Measurements from ENCODE around the gene ADGRV1. TPM values are rescaled to one million over a fixed set of nuclear protein-coding genes. Genes with fewer than 3 reads are reported as not detected.

Gene ADGRV1
- total and polyA plus RNA-seq, 9 of the 15 experiments (the other 6 are each of a cell fraction or from before 2014, with no cell fraction given): 21.7 to 156 (median 58.2) TPM

DNA sequence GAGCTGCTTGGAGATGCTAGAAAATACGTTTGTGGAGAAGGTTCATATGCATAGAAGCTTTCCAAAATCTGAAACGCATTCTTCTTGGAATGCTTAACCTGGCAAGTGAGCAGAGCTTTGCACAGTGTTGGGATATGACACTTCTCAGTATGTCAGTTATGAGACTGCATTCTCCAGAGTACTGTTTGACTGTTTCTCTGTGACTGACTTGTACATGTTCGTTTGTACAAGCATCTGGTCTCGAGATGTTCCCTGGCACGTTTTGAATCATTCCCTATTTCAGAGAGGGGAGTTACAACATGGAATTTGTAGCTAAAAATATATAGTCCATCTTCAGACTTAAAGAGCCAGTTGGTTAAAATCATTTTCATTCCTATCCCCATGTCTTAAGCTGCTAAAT is 552.1 kb downstream of the ADGRV1 start:
- Histone ChIP-seq H3K27ac (ENCODE audit: extremely low read depth, low read depth, low read length) (no peak overlapping the region), H3K9me1 (ENCODE audit: control insufficient read depth, insufficient read depth, low read length) (no peaks in the 10 kb centered on the region), H3K4me2 (ENCODE audit: insufficient read depth, low read length) (no peak overlapping the region), H3K36me3 (ENCODE audit: control insufficient read depth, insufficient read depth, low read length) (peaks cover 13% of the 10 kb centered on the region; the same call in 2 of the 3 replicates), H3K4me1 (replicated peaks in 1 of 2; ENCODE audit: control insufficient read depth in 2 of 2, insufficient read depth in 2 of 2, low read length in 2 of 2) (no peaks in the 10 kb centered on the region), H3K9ac (ENCODE audit: insufficient read depth in 1 of 2, low read depth in 2 of 2, low read length in 2 of 2) (no peak overlapping the region), H2AFZ (ENCODE audit: low read depth, low read length) (no peak overlapping the region), H3K79me2 (ENCODE audit: control insufficient read depth, insufficient read depth, low read length) (no peaks in the 10 kb centered on the region), H3K4me3 (no peak overlapping the region), H3K9me3 (replicated peaks; ENCODE audit: control insufficient read depth, insufficient read depth, low read depth, low read length) (no peaks in the 10 kb centered on the region), H4K20me1 (replicated peaks; ENCODE audit: control insufficient read depth, insufficient read depth, low read length) (no peaks in the 10 kb centered on the region), H3K27me3 (ENCODE audit: control insufficient read depth in 2 of 2, insufficient read depth in 2 of 2, low read length in 2 of 2) (no peaks in the 10 kb centered on the region)
- POLR2A ChIA-PET: no interaction called here
- CTCF ChIA-PET (ENCODE audit: low intra/inter-chr PET ratio): no interaction called here
- intact Hi-C loops (cut with micrococcal nuclease): no loop called here
- FAIRE-seq (no peak), DNase-seq (ENCODE audit: extremely low read depth in 1 of 4, low spot score in 3 of 4) (no peak), ATAC-seq (no peak)
- in situ Hi-C loops (cut with MboI): no loop called here
- no peak for TF ChIP-seq C11orf30 (IDR thresholded peaks at IDR 0.05; ENCODE audit: low read depth)
- no peak for TF ChIP-seq ZNF316 (IDR thresholded peaks at IDR 0.05)
- TF ChIP-seq TAL1 (IDR thresholded peaks at IDR 0.05): no peak
- no peak for TF ChIP-seq ZNF354B (CRISPR knock-in tag; IDR thresholded peaks at IDR 0.05)
- no TSS peak for BruUV-seq (replicated peaks)
- WGBS (ENCODE audit: insufficient coverage, low coverage, missing lambda C conversion rate): 38% methylated on average over 5 of the region's 5 CpGs

DNA sequence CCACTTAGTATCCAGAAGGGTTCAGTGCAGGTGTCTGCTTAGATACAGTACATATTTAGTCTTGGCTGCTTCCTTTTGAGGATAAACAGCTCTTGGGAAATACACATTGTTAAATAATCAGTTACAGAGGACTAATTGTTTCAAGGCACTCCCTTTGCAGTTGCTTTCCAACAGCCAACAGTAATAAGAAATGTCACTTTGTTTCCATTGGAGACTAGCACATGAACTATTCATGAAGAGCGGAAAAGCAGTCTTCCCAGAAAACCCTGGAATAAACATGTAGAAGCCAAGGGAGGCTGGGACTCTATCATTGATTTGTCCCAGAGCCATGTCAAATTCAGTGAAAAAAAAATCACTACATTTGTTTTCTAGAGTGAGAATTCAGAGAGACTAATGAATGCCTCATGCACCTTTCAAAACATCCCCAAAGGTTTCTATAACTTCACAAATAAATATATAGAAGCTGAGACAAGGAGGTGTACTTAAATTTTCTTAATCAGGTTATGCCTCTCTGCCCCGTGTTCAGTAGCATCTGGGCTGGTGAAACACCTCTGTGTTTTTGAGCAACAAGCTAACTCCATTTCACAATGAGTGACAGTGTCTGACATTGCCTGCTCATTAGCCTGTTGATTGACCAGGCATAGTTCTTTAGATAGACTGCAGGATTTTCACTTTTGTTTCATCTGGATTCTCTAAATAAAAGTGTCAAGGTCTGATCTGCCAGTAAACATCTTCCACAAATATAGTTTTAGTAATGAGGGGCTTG is 553.1 kb downstream of the ADGRV1 start:
- ATAC-seq: no peak
- in situ Hi-C loops (cut with MboI) (no loop called here), intact Hi-C loops (cut with micrococcal nuclease) (no loop called here)
- FAIRE-seq: no peak
- 73% methylated on average over 2 of the region's 2 CpGs for WGBS (ENCODE audit: insufficient coverage, low coverage, missing lambda C conversion rate)
- Histone ChIP-seq H3K27ac (ENCODE audit: extremely low read depth, low read depth, low read length) (no peak overlapping the region), H3K4me2 (ENCODE audit: insufficient read depth, low read length) (no peak overlapping the region), H3K9ac (ENCODE audit: insufficient read depth in 1 of 2, low read depth in 2 of 2, low read length in 2 of 2) (no peak overlapping the region), H3K27me3 (ENCODE audit: control insufficient read depth in 2 of 2, insufficient read depth in 2 of 2, low read length in 2 of 2) (no peaks in the 10 kb centered on the region), H3K36me3 (ENCODE audit: control insufficient read depth, insufficient read depth, low read length) (peaks cover 13% of the 10 kb centered on the region; the same call in 2 of the 3 replicates), H3K9me3 (replicated peaks; ENCODE audit: control insufficient read depth, insufficient read depth, low read depth, low read length) (no peaks in the 10 kb centered on the region), H4K20me1 (replicated peaks; ENCODE audit: control insufficient read depth, insufficient read depth, low read length) (no peaks in the 10 kb centered on the region), H2AFZ (ENCODE audit: low read depth, low read length) (no peak overlapping the region), H3K4me1 (replicated peaks in 1 of 2; ENCODE audit: control insufficient read depth in 2 of 2, insufficient read depth in 2 of 2, low read length in 2 of 2) (no peaks in the 10 kb centered on the region), H3K4me3 (no peak overlapping the region), H3K9me1 (ENCODE audit: control insufficient read depth, insufficient read depth, low read length) (no peaks in the 10 kb centered on the region), H3K79me2 (ENCODE audit: control insufficient read depth, insufficient read depth, low read length) (no peaks in the 10 kb centered on the region)
- ChIA-PET POLR2A (no interaction called here), CTCF (ENCODE audit: low intra/inter-chr PET ratio) (no interaction called here)
- DNase-seq (ENCODE audit: extremely low read depth in 1 of 4, low spot score in 3 of 4): no peak
- BruUV-seq (replicated peaks): no TSS peak
- TF ChIP-seq KLF10 (CRISPR knock-in tag; IDR thresholded peaks at IDR 0.05): no peak
- TF ChIP-seq, protein P1, sequence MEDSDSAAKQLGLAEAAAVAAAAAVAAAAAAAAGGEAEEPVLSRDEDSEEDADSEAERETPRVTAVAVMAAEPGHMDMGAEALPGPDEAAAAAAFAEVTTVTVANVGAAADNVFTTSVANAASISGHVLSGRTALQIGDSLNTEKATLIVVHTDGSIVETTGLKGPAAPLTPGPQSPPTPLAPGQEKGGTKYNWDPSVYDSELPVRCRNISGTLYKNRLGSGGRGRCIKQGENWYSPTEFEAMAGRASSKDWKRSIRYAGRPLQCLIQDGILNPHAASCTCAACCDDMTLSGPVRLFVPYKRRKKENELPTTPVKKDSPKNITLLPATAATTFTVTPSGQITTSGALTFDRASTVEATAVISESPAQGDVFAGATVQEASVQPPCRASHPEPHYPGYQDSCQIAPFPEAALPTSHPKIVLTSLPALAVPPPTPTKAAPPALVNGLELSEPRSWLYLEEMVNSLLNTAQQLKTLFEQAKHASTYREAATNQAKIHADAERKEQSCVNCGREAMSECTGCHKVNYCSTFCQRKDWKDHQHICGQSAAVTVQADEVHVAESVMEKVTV (CRISPR knock-in tag; IDR thresholded peaks at IDR 0.05): no peak
- no peak for TF ChIP-seq PTTG1 (tag; IDR thresholded peaks at IDR 0.05; ENCODE audit: low read depth)
- TF ChIP-seq, protein P2, sequence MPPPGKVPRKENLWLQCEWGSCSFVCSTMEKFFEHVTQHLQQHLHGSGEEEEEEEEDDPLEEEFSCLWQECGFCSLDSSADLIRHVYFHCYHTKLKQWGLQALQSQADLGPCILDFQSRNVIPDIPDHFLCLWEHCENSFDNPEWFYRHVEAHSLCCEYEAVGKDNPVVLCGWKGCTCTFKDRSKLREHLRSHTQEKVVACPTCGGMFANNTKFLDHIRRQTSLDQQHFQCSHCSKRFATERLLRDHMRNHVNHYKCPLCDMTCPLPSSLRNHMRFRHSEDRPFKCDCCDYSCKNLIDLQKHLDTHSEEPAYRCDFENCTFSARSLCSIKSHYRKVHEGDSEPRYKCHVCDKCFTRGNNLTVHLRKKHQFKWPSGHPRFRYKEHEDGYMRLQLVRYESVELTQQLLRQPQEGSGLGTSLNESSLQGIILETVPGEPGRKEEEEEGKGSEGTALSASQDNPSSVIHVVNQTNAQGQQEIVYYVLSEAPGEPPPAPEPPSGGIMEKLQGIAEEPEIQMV (tag; conservative IDR thresholded peaks at IDR 0.05; ENCODE audit: low read depth): no peak
- TF ChIP-seq, protein P3, sequence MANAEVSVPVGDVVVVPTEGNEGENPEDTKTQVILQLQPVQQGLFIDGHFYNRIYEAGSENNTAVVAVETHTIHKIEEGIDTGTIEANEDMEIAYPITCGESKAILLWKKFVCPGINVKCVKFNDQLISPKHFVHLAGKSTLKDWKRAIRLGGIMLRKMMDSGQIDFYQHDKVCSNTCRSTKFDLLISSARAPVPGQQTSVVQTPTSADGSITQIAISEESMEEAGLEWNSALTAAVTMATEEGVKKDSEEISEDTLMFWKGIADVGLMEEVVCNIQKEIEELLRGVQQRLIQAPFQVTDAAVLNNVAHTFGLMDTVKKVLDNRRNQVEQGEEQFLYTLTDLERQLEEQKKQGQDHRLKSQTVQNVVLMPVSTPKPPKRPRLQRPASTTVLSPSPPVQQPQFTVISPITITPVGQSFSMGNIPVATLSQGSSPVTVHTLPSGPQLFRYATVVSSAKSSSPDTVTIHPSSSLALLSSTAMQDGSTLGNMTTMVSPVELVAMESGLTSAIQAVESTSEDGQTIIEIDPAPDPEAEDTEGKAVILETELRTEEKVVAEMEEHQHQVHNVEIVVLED (CRISPR knock-in tag; IDR thresholded peaks at IDR 0.05): no peak

Measured in K562 (cell line).